ENCODE data around the gene SPINK13.

- no peak for TF ChIP-seq TAF1 (IDR thresholded peaks at IDR 0.05; ENCODE audit: borderline replicate concordance, insufficient read depth, low read length)
- TF ChIP-seq POLR2AphosphoS5 (IDR thresholded peaks at IDR 0.05; ENCODE audit: low read depth, low read length) = no peak
- TF ChIP-seq REST (IDR thresholded peaks at IDR 0.05; ENCODE audit: insufficient read depth in 1 of 2, low read depth in 2 of 2, low read length in 2 of 2) = no peak
Observed at GRCh38 chr5:148237785-148238417, 30.7 kb upstream of the SPINK13 start.
